HG03280 (cell line): ENCODE measurements around the gene TTLL10.
A peak's percentile ranks its signal among the peaks of the same experiment; 100 is the strongest.

ENCODE experiments used
- ATAC-seq: cut with Tn5 transposase; IDR thresholded peaks from one replicate; pipeline ENCODE4 v1.9.1; 2021; ENCODE audit warnings: mild to moderate bottlenecking, moderate library complexity; ENCODE audit not compliant: unreplicated experiment

TTLL10 gene

DNA sequence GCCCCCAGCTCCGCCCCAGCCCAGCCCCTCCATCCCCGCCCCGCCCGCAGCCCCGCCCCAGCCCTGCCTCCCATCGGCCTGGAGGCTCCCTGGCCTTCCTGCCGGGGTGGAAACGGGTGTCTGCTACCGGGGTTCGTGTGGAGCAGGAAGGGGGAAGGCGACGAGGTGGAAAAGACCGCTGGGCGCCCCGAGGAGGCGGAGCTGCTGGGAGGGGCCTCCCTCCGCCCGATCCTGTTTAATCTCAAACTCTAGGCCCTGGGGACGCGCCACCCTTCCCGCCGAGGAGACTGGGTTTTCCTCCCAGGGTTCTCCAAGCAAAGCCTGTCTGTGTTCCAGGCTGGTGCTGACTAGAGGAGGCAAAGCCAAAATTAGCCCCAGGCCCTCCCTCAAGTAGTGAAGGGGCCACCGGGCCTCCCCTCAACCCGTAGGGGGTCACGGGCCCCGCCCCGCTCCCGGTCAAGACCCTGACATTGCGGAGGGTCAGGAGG is 16.2 kb upstream of the TTLL10 start:
- peak; percentile 44 for ATAC-seq

- ATAC-seq = peak; percentile 45
These were observed 15.6 kb upstream of the TTLL10 start for GRCh38 chr1:1157914-1158710.

DNA sequence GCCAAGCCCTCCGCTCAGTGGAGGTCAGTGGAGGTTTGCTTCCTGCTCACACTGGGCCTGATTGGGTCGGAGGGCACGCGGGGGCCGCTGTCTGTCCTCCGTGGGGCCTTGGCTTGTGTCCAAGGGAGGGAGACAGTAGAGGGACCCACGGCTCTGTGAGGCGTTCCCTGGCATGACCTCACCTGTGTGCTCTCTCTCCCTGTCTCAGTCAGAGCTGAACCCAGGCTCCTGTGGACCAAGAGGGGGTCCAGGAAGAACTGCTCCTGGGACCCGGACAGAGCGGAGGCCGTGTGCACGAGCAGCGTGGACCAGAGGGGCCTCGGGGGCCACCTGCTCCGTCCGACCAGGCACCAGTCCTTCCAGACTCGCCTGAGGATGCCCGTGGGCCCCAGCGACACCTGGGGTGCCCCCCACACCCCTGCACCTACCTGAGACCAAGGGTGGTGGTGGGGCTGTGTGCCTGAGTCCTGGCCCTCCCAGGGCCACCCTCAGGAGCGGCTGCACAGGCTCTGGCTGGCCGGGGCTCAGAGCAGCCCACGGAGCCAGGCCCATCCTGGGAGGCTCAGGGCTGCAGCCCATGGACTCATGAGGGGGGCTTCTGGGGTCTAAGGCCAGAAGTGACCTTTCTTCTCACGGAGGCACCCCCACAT is 13.3 kb upstream of the TTLL10 start:
- ATAC-seq = no peak

DNA sequence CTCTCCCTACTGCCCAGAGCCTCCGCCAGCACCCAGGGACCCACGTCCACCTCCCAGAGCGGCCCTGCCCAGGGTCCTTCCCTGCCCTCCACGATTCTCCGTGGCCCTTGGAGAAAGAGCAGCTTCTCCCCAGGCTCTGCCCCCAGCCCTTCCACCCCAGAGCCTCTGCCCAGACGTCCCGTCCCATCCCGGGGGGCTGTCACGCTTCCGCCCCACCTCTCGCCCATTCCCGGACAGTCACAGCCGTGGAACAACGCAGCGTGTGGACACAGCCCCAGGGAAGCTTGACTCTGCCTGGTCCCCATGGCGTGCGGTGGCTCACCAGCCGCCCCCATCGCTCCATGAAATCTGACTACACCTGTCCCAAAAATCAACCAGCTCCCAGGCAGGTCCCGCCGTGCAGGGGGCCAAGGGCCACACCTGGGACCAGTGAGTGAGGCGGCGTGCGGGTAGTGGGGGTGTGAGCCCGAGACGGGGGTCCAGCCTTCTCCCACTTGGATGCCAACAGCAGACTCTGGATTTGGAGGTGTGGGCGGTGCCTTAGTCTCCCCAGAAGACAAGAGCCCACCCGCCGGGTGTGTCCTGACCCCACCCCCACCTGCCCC is 12.5 kb upstream of the TTLL10 start:
- no peak for ATAC-seq

DNA sequence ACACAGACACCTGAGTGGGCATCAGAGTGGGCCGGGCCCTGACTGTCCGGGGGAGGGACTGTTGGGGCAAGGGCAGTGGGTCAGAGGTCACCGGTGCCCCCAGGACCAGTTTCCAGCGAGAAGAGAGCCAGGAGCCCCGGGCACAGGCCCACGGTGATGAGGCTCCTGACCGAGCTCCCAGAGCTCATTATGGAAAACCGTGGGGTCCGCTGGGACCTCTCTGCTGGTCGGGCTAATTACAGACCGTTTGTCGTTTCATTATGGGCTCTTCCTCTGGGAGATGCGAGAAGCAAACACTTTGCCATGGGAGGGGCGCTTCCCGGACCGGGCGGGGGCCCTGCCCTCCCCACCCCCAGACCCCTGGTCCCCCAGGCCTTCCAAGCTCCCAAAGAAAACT is 12.0 kb upstream of the TTLL10 start:
- no peak for ATAC-seq

DNA sequence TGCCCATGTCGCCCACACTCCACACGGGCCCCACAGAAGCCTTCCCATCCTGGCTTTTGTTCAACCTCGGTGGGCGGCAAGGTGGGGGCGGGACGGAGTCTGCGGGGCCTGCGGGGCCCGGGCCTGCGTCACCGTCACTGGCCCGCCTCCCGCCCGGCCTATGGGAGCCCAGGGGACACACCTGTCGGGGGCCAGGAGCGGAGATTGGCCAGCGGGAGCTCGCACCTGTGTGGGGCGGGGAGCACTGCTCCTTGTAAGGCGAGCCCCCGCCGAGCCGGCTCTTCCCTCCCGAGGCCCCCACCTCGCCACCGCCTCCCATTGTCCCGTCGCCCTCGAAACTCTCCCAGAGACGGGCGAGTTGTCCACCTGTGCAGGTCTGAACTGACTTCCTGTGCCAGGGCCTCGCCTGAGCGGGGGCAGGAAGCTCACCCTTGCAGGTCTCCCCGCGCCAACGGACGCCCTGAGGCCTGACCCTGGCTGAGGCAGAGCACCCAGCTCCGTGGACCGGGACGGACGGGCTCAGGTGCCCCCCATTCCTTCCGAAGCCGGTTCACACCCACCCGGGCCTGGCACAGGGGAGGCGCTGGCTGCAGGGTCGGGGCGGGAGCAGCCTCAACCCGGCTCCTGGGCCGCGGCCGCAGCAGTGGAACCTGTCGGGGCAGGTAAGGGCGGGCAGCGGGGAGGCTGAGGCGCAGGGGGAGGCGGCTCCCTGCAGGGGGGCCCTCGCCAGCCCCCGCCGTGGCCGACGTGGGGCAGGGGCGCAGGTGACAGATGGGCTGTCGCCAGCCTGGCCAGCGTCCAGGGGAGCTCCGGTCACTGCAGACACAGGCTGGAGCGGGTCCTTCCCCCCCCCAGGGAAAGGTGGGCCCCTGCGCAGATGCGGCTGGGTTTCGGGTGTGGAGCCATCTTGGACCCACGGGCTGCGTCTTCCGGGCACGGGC is 10.8 kb upstream of the TTLL10 start:
- no peak for ATAC-seq

- no peak for ATAC-seq
These were observed 10.1 kb upstream of the TTLL10 start for GRCh38 chr1:1163538-1164070.

GRCh38 chr1:1164361-1164700 is 9.3 kb upstream of the TTLL10 start:
- ATAC-seq = no peak

- ATAC-seq = no peak
These were observed 8.8 kb upstream of the TTLL10 start for GRCh38 chr1:1164701-1165451.

GRCh38 chr1:1165485-1165884 is 8.2 kb upstream of the TTLL10 start:
- no peak for ATAC-seq

- ATAC-seq = no peak
These were observed 7.7 kb upstream of the TTLL10 start for GRCh38 chr1:1165900-1166421.

DNA sequence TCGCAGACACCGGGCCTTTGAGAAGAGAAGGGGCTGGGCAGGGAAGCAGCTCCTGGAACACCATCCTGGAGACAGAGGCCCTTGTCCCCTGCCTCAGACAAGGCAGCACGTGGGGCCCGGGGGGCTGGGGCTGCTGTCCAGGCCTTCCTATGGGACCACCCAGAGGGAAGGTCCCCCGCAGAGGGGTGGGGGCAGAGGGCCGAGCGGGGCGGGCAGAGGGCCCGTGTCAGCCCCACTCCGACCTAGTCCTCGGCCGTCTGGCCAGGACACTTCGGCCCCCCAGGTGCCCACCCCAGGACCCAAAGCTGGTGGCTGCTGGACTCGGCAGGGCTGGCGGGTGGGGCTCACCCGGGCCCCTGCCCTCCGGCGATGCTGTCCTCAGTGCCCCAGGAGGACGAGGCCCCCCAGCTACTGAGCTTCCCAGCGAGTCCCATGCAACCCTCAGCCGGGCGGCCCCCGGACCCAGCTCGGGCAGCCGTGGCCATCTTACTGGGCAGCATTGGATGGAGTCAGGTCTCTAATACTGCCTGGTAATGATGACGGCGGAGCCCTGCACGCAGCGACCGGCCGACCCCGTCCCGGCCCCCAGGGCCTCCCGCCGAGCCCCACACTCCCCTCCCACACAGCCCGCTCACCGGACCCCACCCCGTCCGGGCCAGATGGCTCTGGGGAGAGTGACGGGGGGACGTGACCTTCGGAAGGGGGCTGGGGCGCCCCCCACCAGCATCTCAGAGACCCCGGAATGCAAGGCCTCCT is 6.9 kb upstream of the TTLL10 start:
- no peak for ATAC-seq

GRCh38 chr1:1167398-1167821 is 6.3 kb upstream of the TTLL10 start:
- ATAC-seq = no peak

- no peak for ATAC-seq
These were observed 5.7 kb upstream of the TTLL10 start for GRCh38 chr1:1167841-1168450.

DNA sequence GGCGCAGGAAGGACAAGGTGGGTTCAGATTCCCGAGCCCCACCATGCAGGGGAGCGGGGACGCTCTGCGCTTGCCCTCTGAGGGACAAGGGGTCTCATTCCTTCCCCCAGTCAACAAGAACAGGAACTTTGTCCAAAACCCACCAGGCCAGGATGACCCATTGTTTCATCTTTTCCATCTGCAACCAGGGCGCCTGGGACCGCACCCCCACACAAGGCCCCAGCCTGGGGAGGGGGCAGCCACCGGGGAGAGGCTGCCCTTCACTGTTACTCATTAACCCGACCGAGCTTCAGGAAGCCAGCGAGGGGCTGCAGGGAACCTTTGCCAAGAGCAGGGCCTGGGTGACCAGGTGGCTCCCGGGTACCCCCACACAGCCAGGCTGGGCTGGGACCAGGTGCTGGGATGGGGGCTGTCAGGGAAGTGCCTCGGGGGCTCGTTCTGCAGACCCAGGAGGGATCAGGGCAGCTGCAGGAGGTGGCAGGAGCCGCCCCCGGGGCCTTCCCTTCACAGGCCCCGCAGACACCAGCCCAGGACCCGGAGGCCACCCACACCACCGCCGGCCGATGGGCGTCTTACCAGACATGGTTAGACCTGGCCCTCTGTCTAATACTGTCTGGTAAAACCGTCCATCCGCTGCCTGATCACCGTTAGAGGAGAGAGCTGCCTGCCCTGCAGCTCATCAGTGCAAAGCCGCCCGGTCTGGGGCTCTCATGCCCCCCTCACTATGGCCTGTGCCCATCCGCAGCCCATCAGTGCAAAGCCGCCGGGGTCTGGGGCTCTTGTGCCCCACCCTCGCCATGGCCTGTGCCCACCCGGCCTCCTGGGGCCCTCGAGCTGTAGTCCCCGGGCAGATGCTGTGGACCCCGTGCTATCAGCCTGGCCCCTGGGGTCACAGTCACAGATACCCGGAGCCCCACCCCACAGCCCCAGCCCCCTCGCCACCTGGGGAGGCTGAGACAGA is 4.9 kb upstream of the TTLL10 start:
- ATAC-seq = no peak

GRCh38 chr1:1169429-1170214 is 4.1 kb upstream of the TTLL10 start:
- ATAC-seq = no peak
